Endothelial cell of umbilical vein (primary cell): Measurements from ENCODE around the gene LMX1A. TPM values are rescaled to one million over a fixed set of nuclear protein-coding genes. Genes with fewer than 3 reads are reported as not detected.

ENCODE experiments used
- BruUV-seq: library from RNA; stranded (reverse); fragments of 400-500 nt; replicated peaks from 2 replicates; lab custom pipeline; 2021; lab: Mats Ljungman, UMichigan
- CTCF ChIA-PET: fragments of 300-600, 350-600 bp; sonication (Branson Sonifier 250); formaldehyde crosslinking; loops from one replicate; lab custom pipeline; 2021; ENCODE audit warnings: antibody characterized with exemption, inconsistent platforms; lab: Charles Lee
- POLR2A ChIA-PET: fragments of 300-600, 350-600 bp; sonication (Branson Sonifier 250); formaldehyde crosslinking; loops from one replicate; lab custom pipeline; 2021; ENCODE audit warnings: antibody characterized with exemption, inconsistent platforms; lab: Charles Lee
- DNase-seq: peaks from one replicate; pipeline ENCODE4 v3.0.0-alpha.2; 2011; ENCODE audit warnings: low read depth, low spot score
- FAIRE-seq: peaks from 2 replicates; lab custom pipeline; 2011; peaks lifted over from hg19 to GRCh38; lab: Jason Lieb, UNC
- H2AFZ ChIP-seq: 2 replicates; pipeline ENCODE4 v1.6.0; 2012; ENCODE audit warnings: low read depth, low read length, control low read depth, inconsistent platforms
- H3K27ac ChIP-seq: 2 replicates; pipeline ENCODE4 v1.5.1; 2011; ENCODE audit warnings: low read depth, mild to moderate bottlenecking, control low read depth, low read length, moderate library complexity; ENCODE audit not compliant: insufficient read depth
- H3K27me3 ChIP-seq, 2 experiments: 2 replicates each; pipeline versions ENCODE4 v1.6.0 to v1.6.1; 2011; ENCODE audit warnings: low read length in 2 of 2, mixed read lengths in 1 of 2; ENCODE audit not compliant: control insufficient read depth in 2 of 2, insufficient read depth in 2 of 2
- H3K36me3 ChIP-seq, 2 experiments: 2 replicates in 1 of 2; 3 replicates in 1 of 2; pipeline ENCODE4 v1.5.1; 2011; ENCODE audit warnings: low read length in 2 of 2, mild to moderate bottlenecking in 1 of 2, moderate library complexity in 1 of 2; ENCODE audit not compliant: control insufficient read depth in 2 of 2, insufficient read depth in 2 of 2; ENCODE audit errors: extremely low read depth in 1 of 2
- H3K4me1 ChIP-seq: 3 replicates; pipeline ENCODE4 v1.5.1; 2011; ENCODE audit warnings: mild to moderate bottlenecking, low read length; ENCODE audit not compliant: control insufficient read depth, insufficient read depth; ENCODE audit errors: extremely low read depth
- H3K4me2 ChIP-seq: 2 replicates; pipeline ENCODE4 v1.6.1; 2011; ENCODE audit warnings: low read length, control low read depth, mixed read lengths; ENCODE audit not compliant: insufficient read depth
- H3K4me3 ChIP-seq, 3 experiments: fragments of 200-600 bp in 1 of 3; sonication (generic), shearing (Covaris generic) in 1 of 3; replicated peaks in 1 of 3; 2 replicates each; pipeline ENCODE4 v1.5.1; 2011 to 2016; ENCODE audit warnings: control low read depth in 3 of 3, low read length in 3 of 3, mild to moderate bottlenecking in 2 of 3, inconsistent platforms in 1 of 3, low read depth in 1 of 3, moderate library complexity in 1 of 3; ENCODE audit not compliant: insufficient read depth in 1 of 3
- H3K79me2 ChIP-seq: 2 replicates; pipeline ENCODE4 v1.6.0; 2012; ENCODE audit warnings: low read length, inconsistent platforms; ENCODE audit not compliant: control insufficient read depth, insufficient read depth
- H3K9ac ChIP-seq: replicated peaks from 2 replicates; pipeline ENCODE3; 2011; ENCODE audit warnings: low read length, control low read depth; ENCODE audit not compliant: insufficient read depth; ENCODE audit errors: extremely low read depth
- H3K9me1 ChIP-seq: replicated peaks from 3 replicates; pipeline ENCODE4 v1.6.0; 2011; ENCODE audit warnings: mild to moderate bottlenecking, low read length; ENCODE audit not compliant: control insufficient read depth, insufficient read depth; ENCODE audit errors: extremely low read depth
- H3K9me3 ChIP-seq: replicated peaks from 2 replicates; pipeline ENCODE4 v1.5.1; 2012; ENCODE audit warnings: low read length, inconsistent platforms; ENCODE audit not compliant: control insufficient read depth, insufficient read depth
- H4K20me1 ChIP-seq: replicated peaks from 2 replicates; pipeline ENCODE3; 2011; ENCODE audit warnings: mild to moderate bottlenecking, low read length; ENCODE audit not compliant: control insufficient read depth, insufficient read depth; ENCODE audit errors: extremely low read depth
- CTCF ChIP-seq, 2 donors: IDR thresholded peaks; 1 replicate in 1 of 2; 2 replicates in 1 of 2; pipeline ENCODE4 v1.5.1; 2011; ENCODE audit warnings: low read length in 2 of 2, mild to moderate bottlenecking in 2 of 2, moderate library complexity in 2 of 2, control low read depth in 1 of 2, inconsistent platforms in 1 of 2, low read depth in 1 of 2; ENCODE audit not compliant: insufficient read depth in 1 of 2; ENCODE audit errors: extremely low read depth in 1 of 2
- EZH2 ChIP-seq: IDR thresholded peaks from 2 replicates; pipeline ENCODE4 v1.6.1; 2012; ENCODE audit warnings: borderline replicate concordance, low read depth, mild to moderate bottlenecking, moderate library complexity, low read length, inconsistent platforms; ENCODE audit not compliant: severe bottlenecking
- GATA2 ChIP-seq: IDR thresholded peaks from 2 replicates; pipeline ENCODE4 v1.7.0; 2011; ENCODE audit warnings: low read depth, mild to moderate bottlenecking, moderate library complexity, mixed read lengths, low read length; ENCODE audit not compliant: insufficient read length, insufficient read depth
- JUN ChIP-seq: IDR thresholded peaks from 2 replicates; pipeline ENCODE4 v1.6.1; 2011; ENCODE audit warnings: borderline replicate concordance, low read depth; ENCODE audit not compliant: insufficient read length, insufficient read depth
- MAX ChIP-seq: IDR thresholded peaks from 2 replicates; pipeline ENCODE4 v1.6.1; 2011; ENCODE audit not compliant: insufficient read depth, insufficient read length
- MYC ChIP-seq: IDR thresholded peaks from one replicate; pipeline ENCODE4 v1.6.1; 2011; ENCODE audit warnings: mild to moderate bottlenecking, low read depth, low read length
- dilution Hi-C: fragments of 300-500 bp; cut with MboI; formaldehyde crosslinking; loops from one replicate; pipeline ENCODE4 v1.15.0; 2019; ENCODE audit warnings: low sequenced_read_pairs; ENCODE audit not compliant: extremely low pct_ligation_motif_present
- intact Hi-C: fragments of 100-400 bp; cut with micrococcal nuclease; formaldehyde crosslinking; loops from one replicate; pipeline ENCODE4 v1.10.0; 2022
- polyA plus RNA-seq, 4 experiments: library from polyadenylated mRNA; depleted of rRNA in 3 of 4; stranded (reverse) in 3 of 4; unstranded in 1 of 4; fragments of >200 nt; gene quantifications; 2 replicates each; pipeline versions ENCODE4 v1.2.1 to v1.2.3, GENCODE V29; 2011 to 2012; ENCODE audit warnings: missing spikeins in 1 of 4
- total RNA-seq: library from RNA; stranded (reverse); gene quantifications from 2 replicates; pipeline ENCODE4 v1.2.3, GENCODE V29; 2021

LMX1A gene
- total and polyA plus RNA-seq, 2 donors (not counting 3 experiments of a cell fraction or from before 2014, with no cell fraction given): not detected

GRCh38 chr1:165403835-165404482 is 47.4 kb upstream of the LMX1A start:
- dilution Hi-C loops (no loop called here), intact Hi-C loops (loop anchor here (1.0 kb wide), 1 partner anchor 189 kb away; no protein-coding TSS in a partner anchor)
- Histone ChIP-seq H3K9ac (no peak overlapping the region), H3K4me3 (no peak overlapping the region), H3K9me3 (no peaks in the 10 kb centered on the region), H3K4me2 (no peak overlapping the region), H3K4me1 (no peaks in the 10 kb centered on the region), H3K79me2 (no peaks in the 10 kb centered on the region), H3K36me3 (no peaks in the 10 kb centered on the region), H2AFZ (no peak overlapping the region), H3K9me1 (no peaks in the 10 kb centered on the region), H4K20me1 (no peaks in the 10 kb centered on the region), H3K27ac (no peak overlapping the region), H3K27me3 (peaks cover 0 to 2% of the 10 kb centered on the region in 2 experiments)
- BruUV-seq: no TSS peak
- TF ChIP-seq GATA2 (no peak), MYC (no peak), EZH2 (no peak), JUN (no peak), MAX (no peak), CTCF (IDR thresholded peaks at IDR 0.05; ENCODE audit: extremely low read depth in 1 of 2, insufficient read depth in 1 of 2, low read depth in 1 of 2, low read length in 2 of 2) (peak; percentile 32 to 61)
- POLR2A ChIA-PET: no interaction called here
- FAIRE-seq: peak; percentile 57
- peak; percentile 15 for DNase-seq
- CTCF ChIA-PET: interaction anchor here (1.4 to 5.9 kb wide), 5 partner anchors 11 to 1075 kb away, joined by 3 to 47 read pairs (median 4); no protein-coding TSS in a partner anchor
